Measurements from ENCODE around the gene CHCHD6. TPM values are rescaled to one million over a fixed set of nuclear protein-coding genes. Genes with fewer than 3 reads are reported as not detected.

Gene CHCHD6
- total RNA-seq, 1 experiment from 2014 or later, result 47.7 TPM

GRCh38 chr3:126658584-126658983, 45.5 kb upstream of the CHCHD6 start:
- DNase-seq, result no peak
- no peak overlapping the region for H3K27ac ChIP-seq
- no peaks in the 10 kb centered on the region for H3K36me3 ChIP-seq (ENCODE audit: low read depth)
- TF ChIP-seq EZH2 (IDR thresholded peaks at IDR 0.05; ENCODE audit: low read depth) (no peak), CTCF (conservative IDR thresholded peaks at IDR 0.05) (no peak)
- H3K79me2 ChIP-seq (ENCODE audit: low read depth), result peaks cover 6% of the 10 kb centered on the region
- no peaks in the 10 kb centered on the region for H3K9me2 ChIP-seq (ENCODE audit: insufficient read depth)
- no peak overlapping the region for H2AFZ ChIP-seq
- no peaks in the 10 kb centered on the region for H3F3A ChIP-seq (ENCODE audit: insufficient read depth, low read depth)
- H3K9me3 ChIP-seq (ENCODE audit: insufficient read depth, low read depth), result no peaks in the 10 kb centered on the region
- peaks cover 6% of the 10 kb centered on the region; the same call in 1 of the 2 replicates for H3K4me1 ChIP-seq (replicated peaks; ENCODE audit: insufficient read depth)
- BruUV-seq (replicated peaks), result no TSS peak
- intact Hi-C loops (cut with micrococcal nuclease; ENCODE audit: unreplicated experiment), result no loop called here
- no peak overlapping the region for H3K4me3 ChIP-seq
- no peak overlapping the region for H3K4me2 ChIP-seq
- no peaks in the 10 kb centered on the region for H4K20me1 ChIP-seq (ENCODE audit: insufficient read depth)
- ChIA-PET POLR2A (ENCODE audit: unreplicated experiment) (no interaction called here), CTCF (no interaction called here)
- H3K27me3 ChIP-seq (ENCODE audit: insufficient read depth, low read depth), result peaks cover 37% of the 10 kb centered on the region

GRCh38 chr3:126659915-126660886, 43.8 kb upstream of the CHCHD6 start:
- DNase-seq, result peak in 1 of 2 experiments; percentile 40
- Histone ChIP-seq H3K27me3 (ENCODE audit: insufficient read depth, low read depth) (peaks cover 50% of the 10 kb centered on the region), H3K4me3 (no peak overlapping the region), H3K4me1 (replicated peaks; ENCODE audit: insufficient read depth) (no peaks in the 10 kb centered on the region), H3K9me3 (ENCODE audit: insufficient read depth, low read depth) (no peaks in the 10 kb centered on the region), H3F3A (ENCODE audit: insufficient read depth, low read depth) (no peaks in the 10 kb centered on the region), H3K9me2 (ENCODE audit: insufficient read depth) (no peaks in the 10 kb centered on the region), H3K4me2 (peak overlapping the region; percentile 47; the same call in 1 of the 2 replicates), H3K27ac (no peak overlapping the region), H2AFZ (no peak overlapping the region), H3K79me2 (ENCODE audit: low read depth) (no peaks in the 10 kb centered on the region), H4K20me1 (ENCODE audit: insufficient read depth) (no peaks in the 10 kb centered on the region), H3K36me3 (ENCODE audit: low read depth) (no peaks in the 10 kb centered on the region)
- BruUV-seq (replicated peaks), result no TSS peak
- TF ChIP-seq EZH2 (IDR thresholded peaks at IDR 0.05; ENCODE audit: low read depth), result no peak
- intact Hi-C loops (cut with micrococcal nuclease; ENCODE audit: unreplicated experiment), result loop anchor here (5.0 kb wide), 1 partner anchor 138 kb away; the partner anchor contains the start of gene CHST13
- ChIA-PET POLR2A (ENCODE audit: unreplicated experiment) (interaction anchor here (0.6 to 0.7 kb wide), 2 partner anchors 95 to 301 kb away, joined by 3 to 4 read pairs; no protein-coding TSS in a partner anchor), CTCF (no interaction called here)

- Histone ChIP-seq H3K9me2 (ENCODE audit: insufficient read depth) (no peaks in the 10 kb centered on the region), H2AFZ (no peak overlapping the region), H3K27me3 (ENCODE audit: insufficient read depth, low read depth) (peaks cover 50% of the 10 kb centered on the region), H3F3A (ENCODE audit: insufficient read depth, low read depth) (no peaks in the 10 kb centered on the region), H3K4me2 (no peak overlapping the region), H3K4me3 (no peak overlapping the region), H4K20me1 (ENCODE audit: insufficient read depth) (no peaks in the 10 kb centered on the region), H3K9me3 (ENCODE audit: insufficient read depth, low read depth) (no peaks in the 10 kb centered on the region), H3K79me2 (ENCODE audit: low read depth) (no peaks in the 10 kb centered on the region), H3K27ac (no peak overlapping the region), H3K36me3 (ENCODE audit: low read depth) (no peaks in the 10 kb centered on the region), H3K4me1 (replicated peaks; ENCODE audit: insufficient read depth) (no peaks in the 10 kb centered on the region)
- ChIA-PET CTCF (no interaction called here), POLR2A (ENCODE audit: unreplicated experiment) (no interaction called here)
- TF ChIP-seq EZH2 (IDR thresholded peaks at IDR 0.05; ENCODE audit: low read depth), result no peak
- TF ChIP-seq CTCF (conservative IDR thresholded peaks at IDR 0.05), result no peak
- DNase-seq, result no peak
- intact Hi-C loops (cut with micrococcal nuclease; ENCODE audit: unreplicated experiment), result loop anchor here (5.0 kb wide), 1 partner anchor 139 kb away; the partner anchor contains the start of gene CHST13
- no TSS peak for BruUV-seq (replicated peaks)
Observed at GRCh38 chr3:126661532-126662364, 42.3 kb upstream of the CHCHD6 start.

All from PC-9 (cell line).